Fibroblast of lung (primary cell): ENCODE results near the gene GAA. TPM values are rescaled to one million over a fixed set of nuclear protein-coding genes. Genes with fewer than 3 reads are reported as not detected.

Source experiments
- DNase-seq, 2 donors: peaks; one replicate each; pipeline versions ENCODE4 v3.0.0 to v3.0.0-alpha.2; 2010; ENCODE audit warnings: low read depth in 2 of 2
- H2AFZ ChIP-seq: 2 replicates; pipeline ENCODE4 v1.5.1; 2012; ENCODE audit warnings: low read length, control low read depth, inconsistent platforms
- H3K27ac ChIP-seq: 2 replicates; pipeline ENCODE4 v1.5.1; 2011; ENCODE audit warnings: low read length, control low read depth; ENCODE audit not compliant: insufficient read depth
- H3K27me3 ChIP-seq: 2 replicates; pipeline ENCODE4 v1.5.1; 2011; ENCODE audit warnings: mild to moderate bottlenecking, low read length; ENCODE audit not compliant: control insufficient read depth, insufficient read depth
- H3K36me3 ChIP-seq: 2 replicates; pipeline ENCODE4 v1.5.1; 2011; ENCODE audit warnings: low read length; ENCODE audit not compliant: control insufficient read depth, insufficient read depth
- H3K4me1 ChIP-seq: 2 replicates; pipeline ENCODE4 v1.5.1; 2011; ENCODE audit warnings: low read length; ENCODE audit not compliant: control insufficient read depth, insufficient read depth; ENCODE audit errors: extremely low read depth
- H3K4me2 ChIP-seq: 2 replicates; pipeline ENCODE4 v1.5.1; 2011; ENCODE audit warnings: low read length, control low read depth; ENCODE audit not compliant: insufficient read depth; ENCODE audit errors: extremely low read depth
- H3K4me3 ChIP-seq, 4 experiments: fragments of 200-600 bp in 1 of 4; sonication (generic) in 1 of 4; replicated peaks in 1 of 4; 2 replicates each; pipeline ENCODE4 v1.5.1; 2011 to 2016; ENCODE audit warnings: low read length in 4 of 4, low read depth in 3 of 4, mild to moderate bottlenecking in 3 of 4, control low read depth in 2 of 4, inconsistent platforms in 1 of 4, mixed read lengths in 1 of 4; ENCODE audit not compliant: insufficient read depth in 1 of 4; ENCODE audit errors: control extremely low read depth in 1 of 4
- H3K79me2 ChIP-seq: 2 replicates; pipeline ENCODE4 v1.5.1; 2012; ENCODE audit warnings: mild to moderate bottlenecking, low read length, inconsistent platforms; ENCODE audit not compliant: control insufficient read depth, insufficient read depth
- H3K9ac ChIP-seq: 2 replicates; pipeline ENCODE4 v1.5.1; 2011; ENCODE audit warnings: mild to moderate bottlenecking, low read length, control low read depth; ENCODE audit not compliant: insufficient read depth
- H3K9me3 ChIP-seq: 2 replicates; pipeline ENCODE4 v1.5.1; 2012; ENCODE audit warnings: low read depth, low read length; ENCODE audit not compliant: control insufficient read depth, insufficient read depth
- H4K20me1 ChIP-seq: 2 replicates; pipeline ENCODE4 v1.5.1; 2011; ENCODE audit warnings: low read length; ENCODE audit not compliant: control insufficient read depth, insufficient read depth; ENCODE audit errors: extremely low read depth
- EZH2 ChIP-seq: IDR thresholded peaks from 2 replicates; pipeline ENCODE4 v1.5.1; 2012; ENCODE audit warnings: low read length, control low read depth, mild to moderate bottlenecking; ENCODE audit errors: missing control alignments
- polyA plus RNA-seq, 2 donors: library from polyadenylated mRNA; depleted of rRNA in 1 of 2; stranded (reverse) in 1 of 2; unstranded in 1 of 2; fragments of >200 nt; gene quantifications; 2 replicates each; pipeline ENCODE4 v1.2.1, GENCODE V29; 2011 to 2012; ENCODE audit warnings: missing spikeins in 1 of 2
- total RNA-seq: library from RNA; depleted of rRNA; stranded (reverse); fragments of >200 nt; gene quantifications from 2 replicates; pipeline ENCODE4 v1.2.1, GENCODE V29; 2014
- TF ChIP-seq, protein P1 (sequence below), 2 donors: IDR thresholded peaks in 1 of 2; conservative IDR thresholded peaks in 1 of 2; 1 replicate in 1 of 2; 2 replicates in 1 of 2; pipeline ENCODE4 v1.5.1; 2011 to 2012; ENCODE audit warnings: low read length in 2 of 2, control low read depth in 1 of 2, inconsistent platforms in 1 of 2, low read depth in 1 of 2, mild to moderate bottlenecking in 1 of 2

The GAA gene
- total and polyA plus RNA-seq, 2 donors (not counting 1 experiment from before 2014, with no cell fraction given), result 6.4 to 25.6 TPM

DNA sequence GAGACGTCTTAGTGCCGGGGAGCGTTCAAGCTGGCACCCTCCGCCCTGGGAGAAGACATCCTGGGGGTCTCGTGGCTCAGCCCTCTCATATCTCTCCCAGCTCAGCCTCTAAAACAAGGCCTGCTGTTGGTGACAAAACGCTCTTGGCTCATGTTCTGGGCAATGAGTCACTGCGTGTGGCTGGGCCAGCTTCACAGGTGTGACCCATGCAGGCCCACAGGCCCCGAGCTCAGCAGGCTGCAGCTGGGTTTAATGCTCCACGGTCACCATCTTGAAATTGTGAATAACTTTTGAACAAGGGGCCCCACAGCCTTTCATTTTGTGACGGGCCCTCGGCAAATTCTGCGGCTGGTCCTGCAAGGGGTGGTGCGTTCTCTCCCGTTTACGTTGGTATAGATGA is 22.4 kb downstream of the GAA start:
- no peak overlapping the region for H3K4me3 ChIP-seq
- no peaks in the 10 kb centered on the region for H3K4me1 ChIP-seq

DNA sequence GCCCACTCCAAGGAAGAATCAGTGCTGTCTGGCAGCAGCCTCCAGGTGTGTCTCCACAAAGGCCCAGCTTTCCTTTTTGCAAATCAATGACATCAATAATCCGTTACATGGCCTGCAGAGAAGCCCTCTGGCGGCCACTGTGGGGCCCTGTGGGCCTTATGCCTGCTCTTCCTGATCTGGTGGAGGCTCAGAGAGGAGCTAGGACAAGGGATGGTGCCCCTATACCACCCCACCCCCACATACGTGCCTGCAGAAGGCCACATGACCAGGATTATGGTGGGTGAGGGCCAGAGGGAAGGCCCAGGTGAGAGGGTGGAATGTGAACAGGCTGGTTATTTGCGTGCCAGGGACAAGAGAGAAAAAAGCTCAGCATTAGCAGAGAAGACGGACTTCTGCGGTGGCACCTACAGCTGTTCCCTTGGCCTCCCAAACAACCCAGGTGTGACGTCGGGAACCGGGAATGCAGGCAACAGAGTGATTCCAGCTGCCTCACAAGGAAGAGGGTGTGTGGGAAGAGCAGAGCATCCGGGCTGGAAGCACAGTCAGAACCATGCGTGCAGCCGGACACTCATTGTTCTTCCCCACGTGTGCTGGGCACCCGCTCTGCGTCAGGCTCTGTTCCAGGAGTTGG is 23.1 kb downstream of the GAA start:
- H3K79me2 ChIP-seq, result no peaks in the 10 kb centered on the region
- H3K27ac ChIP-seq, result no peak overlapping the region
- peak in 1 of 2 donors; percentile 62 for DNase-seq
- TF ChIP-seq, protein P1, sequence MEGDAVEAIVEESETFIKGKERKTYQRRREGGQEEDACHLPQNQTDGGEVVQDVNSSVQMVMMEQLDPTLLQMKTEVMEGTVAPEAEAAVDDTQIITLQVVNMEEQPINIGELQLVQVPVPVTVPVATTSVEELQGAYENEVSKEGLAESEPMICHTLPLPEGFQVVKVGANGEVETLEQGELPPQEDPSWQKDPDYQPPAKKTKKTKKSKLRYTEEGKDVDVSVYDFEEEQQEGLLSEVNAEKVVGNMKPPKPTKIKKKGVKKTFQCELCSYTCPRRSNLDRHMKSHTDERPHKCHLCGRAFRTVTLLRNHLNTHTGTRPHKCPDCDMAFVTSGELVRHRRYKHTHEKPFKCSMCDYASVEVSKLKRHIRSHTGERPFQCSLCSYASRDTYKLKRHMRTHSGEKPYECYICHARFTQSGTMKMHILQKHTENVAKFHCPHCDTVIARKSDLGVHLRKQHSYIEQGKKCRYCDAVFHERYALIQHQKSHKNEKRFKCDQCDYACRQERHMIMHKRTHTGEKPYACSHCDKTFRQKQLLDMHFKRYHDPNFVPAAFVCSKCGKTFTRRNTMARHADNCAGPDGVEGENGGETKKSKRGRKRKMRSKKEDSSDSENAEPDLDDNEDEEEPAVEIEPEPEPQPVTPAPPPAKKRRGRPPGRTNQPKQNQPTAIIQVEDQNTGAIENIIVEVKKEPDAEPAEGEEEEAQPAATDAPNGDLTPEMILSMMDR (conservative IDR thresholded peaks at IDR 0.05 in 1 of 2, IDR thresholded peaks at IDR 0.05 in 1 of 2; ENCODE audit: low read depth in 1 of 2, low read length in 2 of 2), result peak; percentile 25 to 52
- no peak for TF ChIP-seq EZH2
- H3K36me3 ChIP-seq, result no peaks in the 10 kb centered on the region
- H3K4me2 ChIP-seq, result no peak overlapping the region
- H3K9me3 ChIP-seq, result no peaks in the 10 kb centered on the region
- H3K4me1 ChIP-seq, result no peaks in the 10 kb centered on the region
- no peak overlapping the region for H2AFZ ChIP-seq
- H3K27me3 ChIP-seq, result no peaks in the 10 kb centered on the region
- H3K9ac ChIP-seq, result no peak overlapping the region
- H4K20me1 ChIP-seq, result no peaks in the 10 kb centered on the region
- H3K4me3 ChIP-seq, result no peak overlapping the region

More for the DNA sequence above, 22.4 kb downstream of the GAA start:
- TF ChIP-seq, protein P1 (conservative IDR thresholded peaks at IDR 0.05 in 1 of 2, IDR thresholded peaks at IDR 0.05 in 1 of 2; ENCODE audit: low read depth in 1 of 2, low read length in 2 of 2), result no peak
- no peak for TF ChIP-seq EZH2
- H2AFZ ChIP-seq, result no peak overlapping the region
- no peak overlapping the region for H3K9ac ChIP-seq
- H3K27ac ChIP-seq, result no peak overlapping the region
- no peaks in the 10 kb centered on the region for H3K9me3 ChIP-seq
- no peaks in the 10 kb centered on the region for H3K79me2 ChIP-seq
- no peaks in the 10 kb centered on the region for H3K27me3 ChIP-seq
- no peaks in the 10 kb centered on the region for H4K20me1 ChIP-seq
- peak; percentile 46 to 76 for DNase-seq
- H3K36me3 ChIP-seq, result no peaks in the 10 kb centered on the region
- H3K4me2 ChIP-seq, result no peak overlapping the region

DNA sequence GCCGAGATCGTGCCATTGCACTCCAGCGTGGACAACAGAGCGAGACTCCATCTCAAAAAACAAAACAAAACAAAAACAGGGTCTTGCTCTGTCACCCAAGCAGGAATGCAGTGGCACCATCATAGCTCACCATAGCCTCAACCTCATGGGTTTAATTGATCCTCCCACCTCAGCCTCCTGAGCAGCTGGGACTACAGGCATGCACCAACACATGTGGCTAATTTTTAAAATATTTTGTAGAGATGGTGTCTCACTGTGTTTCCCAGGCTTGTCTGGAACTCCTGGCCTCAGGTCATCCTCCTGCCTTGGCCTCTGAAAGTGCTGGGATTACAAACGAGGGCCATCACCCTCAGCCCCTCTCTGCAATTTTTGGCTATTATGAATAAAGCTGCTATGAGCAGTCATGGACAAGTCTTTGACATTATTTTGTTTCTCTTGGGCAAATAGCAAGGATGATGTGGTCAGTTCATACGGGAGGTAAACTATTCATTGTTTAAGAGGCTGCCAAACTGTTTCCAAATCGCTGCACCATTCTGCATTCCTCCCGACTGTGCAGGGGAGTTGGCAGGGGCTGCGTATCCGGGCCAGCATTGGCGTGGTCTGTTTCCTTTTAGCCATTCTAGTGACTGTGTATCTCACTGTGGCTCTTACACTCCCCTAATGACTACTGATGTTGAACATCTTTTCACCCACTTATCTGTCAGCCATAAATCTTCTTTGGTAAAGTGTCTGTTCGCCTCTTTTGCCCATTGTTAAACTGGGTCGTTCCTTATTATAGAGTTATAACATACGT is 24.5 kb downstream of the GAA start:
- peak; percentile 85 to 90 for DNase-seq
- H2AFZ ChIP-seq, result no peak overlapping the region
- H3K36me3 ChIP-seq, result no peaks in the 10 kb centered on the region
- no peaks in the 10 kb centered on the region for H3K27me3 ChIP-seq
- TF ChIP-seq, protein P1 (conservative IDR thresholded peaks at IDR 0.05 in 1 of 2, IDR thresholded peaks at IDR 0.05 in 1 of 2; ENCODE audit: low read depth in 1 of 2, low read length in 2 of 2), result no peak
- TF ChIP-seq EZH2, result no peak
- H3K79me2 ChIP-seq, result no peaks in the 10 kb centered on the region
- no peaks in the 10 kb centered on the region for H3K9me3 ChIP-seq
- no peak overlapping the region for H3K9ac ChIP-seq
- no peaks in the 10 kb centered on the region for H4K20me1 ChIP-seq
- no peak overlapping the region for H3K27ac ChIP-seq
- no peaks in the 10 kb centered on the region for H3K4me1 ChIP-seq
- no peak overlapping the region for H3K4me3 ChIP-seq
- peak overlapping the region; percentile 25 for H3K4me2 ChIP-seq
